ENCODE measurements around the gene MAGEB18.

DNA sequence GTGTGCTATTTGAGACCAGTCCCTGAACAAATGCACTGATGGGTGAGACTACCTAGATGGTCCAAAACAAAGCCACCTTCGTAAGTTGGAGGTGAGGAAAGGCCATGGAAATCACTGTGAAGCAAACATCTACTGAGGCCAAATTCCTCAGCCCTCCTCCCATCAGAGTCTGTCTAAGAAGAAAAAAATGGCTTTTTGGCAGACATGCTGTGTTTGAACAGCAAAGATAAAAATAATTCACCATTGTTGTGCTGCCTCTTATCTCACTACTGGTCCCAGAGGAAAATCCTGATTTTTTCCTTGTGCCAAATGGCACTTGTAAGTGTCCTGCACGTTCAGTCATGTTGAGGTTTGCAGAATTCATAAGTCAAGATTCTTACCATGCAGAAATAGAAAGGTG lies 7.9 kb downstream of the MAGEB18 start:
- TF ChIP-seq, protein P1, sequence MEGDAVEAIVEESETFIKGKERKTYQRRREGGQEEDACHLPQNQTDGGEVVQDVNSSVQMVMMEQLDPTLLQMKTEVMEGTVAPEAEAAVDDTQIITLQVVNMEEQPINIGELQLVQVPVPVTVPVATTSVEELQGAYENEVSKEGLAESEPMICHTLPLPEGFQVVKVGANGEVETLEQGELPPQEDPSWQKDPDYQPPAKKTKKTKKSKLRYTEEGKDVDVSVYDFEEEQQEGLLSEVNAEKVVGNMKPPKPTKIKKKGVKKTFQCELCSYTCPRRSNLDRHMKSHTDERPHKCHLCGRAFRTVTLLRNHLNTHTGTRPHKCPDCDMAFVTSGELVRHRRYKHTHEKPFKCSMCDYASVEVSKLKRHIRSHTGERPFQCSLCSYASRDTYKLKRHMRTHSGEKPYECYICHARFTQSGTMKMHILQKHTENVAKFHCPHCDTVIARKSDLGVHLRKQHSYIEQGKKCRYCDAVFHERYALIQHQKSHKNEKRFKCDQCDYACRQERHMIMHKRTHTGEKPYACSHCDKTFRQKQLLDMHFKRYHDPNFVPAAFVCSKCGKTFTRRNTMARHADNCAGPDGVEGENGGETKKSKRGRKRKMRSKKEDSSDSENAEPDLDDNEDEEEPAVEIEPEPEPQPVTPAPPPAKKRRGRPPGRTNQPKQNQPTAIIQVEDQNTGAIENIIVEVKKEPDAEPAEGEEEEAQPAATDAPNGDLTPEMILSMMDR (IDR thresholded peaks at IDR 0.05): no peak
- no peak for TF ChIP-seq POLR2A (IDR thresholded peaks at IDR 0.05)

Measured in adrenal gland (tissue), 5 donors.